ENCODE measurements around the gene GOSR1.
"Not testable (repeated sequence)": the region's sequence is repeated elsewhere in the genome, so short reads cannot be mapped to it uniquely, and the experiment has no call there.

GOSR1 gene

DNA sequence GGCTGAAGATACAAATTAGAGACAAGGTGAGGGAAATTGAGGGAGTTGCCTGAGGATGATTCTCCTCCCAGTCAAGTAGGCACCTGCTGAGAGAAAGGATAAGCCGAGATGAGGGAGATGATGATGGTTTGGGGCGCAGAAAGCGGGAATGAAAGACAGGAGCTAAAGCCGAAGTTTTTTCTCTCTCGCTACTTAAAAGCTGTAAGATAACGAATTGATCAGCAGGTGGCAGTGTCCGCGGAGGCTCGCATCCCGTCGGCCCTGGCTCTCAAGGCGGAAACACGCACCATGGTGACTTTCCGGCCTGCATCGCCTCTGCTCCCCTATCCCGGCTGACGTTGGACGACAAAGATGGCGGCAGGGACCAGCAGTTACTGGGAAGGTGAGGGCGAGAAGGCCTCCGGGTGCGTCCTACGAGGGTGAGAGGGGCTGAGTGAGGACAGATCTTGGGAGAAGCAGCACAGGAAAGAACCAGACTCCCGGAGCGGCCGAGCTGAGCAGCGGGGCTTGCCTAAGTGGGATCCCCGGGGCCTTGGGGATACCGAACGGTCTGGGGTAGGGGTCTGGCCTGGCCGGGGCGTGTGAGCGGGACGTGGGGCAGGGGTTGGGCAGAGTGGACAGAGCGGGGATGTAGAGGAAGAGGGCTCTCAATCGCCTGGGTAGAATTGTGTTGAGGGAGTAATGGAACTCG is at the start of gene GOSR1:
GOSR1 (plus strand) TSS at position 326 of the 691 bp plus-strand sequence; CDS start at position 352, 26 bp downstream.
- DNase-seq (ENCODE audit: low read depth), result peak; percentile 91

DNA sequence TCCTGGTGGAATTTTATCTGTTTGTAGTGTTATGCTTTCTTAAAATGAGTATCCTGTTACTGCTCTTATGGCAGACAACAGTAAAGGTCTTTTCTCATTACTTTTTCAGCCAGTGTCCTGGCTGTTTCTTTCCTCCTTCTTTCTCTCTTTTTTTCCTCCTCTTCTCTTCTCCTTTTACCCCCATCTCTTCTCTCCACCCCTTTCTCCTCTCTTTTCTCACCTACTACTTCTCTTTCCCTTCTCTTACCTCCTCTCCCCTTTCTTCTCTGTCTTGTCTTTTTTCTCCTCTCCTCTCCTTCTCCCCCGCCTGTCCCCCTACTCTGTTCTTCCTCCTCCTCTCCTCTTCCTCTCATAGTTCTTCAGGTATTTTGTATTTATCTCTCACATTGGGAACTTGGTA is 49.6 kb upstream of the GOSR1 start:
- no peak for DNase-seq (ENCODE audit: low read depth)

- DNase-seq (ENCODE audit: low read depth), result no peak
Measured at GRCh38 chr17:30429155-30429554, 48.1 kb upstream of the GOSR1 start.

DNA sequence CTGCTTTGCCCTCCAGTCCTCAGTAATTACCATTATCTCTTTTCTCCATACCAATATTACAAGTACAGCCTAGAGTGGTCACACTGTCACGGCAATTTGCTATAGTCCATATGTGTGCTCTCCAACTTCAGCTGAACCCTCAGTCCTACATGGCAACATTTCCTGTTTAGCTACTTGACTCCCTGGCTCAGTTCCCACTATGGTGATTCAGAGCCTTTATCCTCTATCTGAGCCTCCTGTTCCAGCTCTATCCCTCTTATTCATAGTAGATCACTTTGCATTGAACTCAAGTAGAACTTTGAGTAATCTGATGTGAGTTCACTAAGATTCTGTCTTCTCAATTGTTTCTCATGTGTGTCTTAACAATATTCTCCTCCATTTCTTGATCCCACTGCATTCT is 43.7 kb upstream of the GOSR1 start:
- no peak for DNase-seq (ENCODE audit: low read depth)

GRCh38 chr17:30436729-30437128 is 40.5 kb upstream of the GOSR1 start:
- no peak for DNase-seq (ENCODE audit: low read depth)

DNA sequence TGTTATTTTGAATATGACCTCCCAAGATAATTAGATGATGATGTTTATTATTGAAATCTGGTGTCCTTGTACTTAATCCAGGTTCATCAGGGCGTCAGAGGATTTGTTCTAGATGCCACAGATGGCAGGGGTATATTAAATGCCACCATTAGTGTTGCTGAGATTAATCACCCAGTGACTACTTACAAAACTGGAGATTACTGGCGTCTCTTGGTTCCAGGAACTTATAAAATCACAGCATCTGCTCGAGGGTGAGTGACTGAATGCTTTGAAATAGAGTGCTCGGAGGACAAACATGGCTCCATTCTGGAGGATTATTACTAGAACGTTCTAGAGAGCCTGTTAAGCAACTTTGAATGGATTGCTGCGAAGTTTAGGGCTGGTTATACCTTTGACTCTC is 33.5 kb upstream of the GOSR1 start:
- no peak for DNase-seq (ENCODE audit: low read depth)

GRCh38 chr17:30446640-30447039 is 30.6 kb upstream of the GOSR1 start:
- not testable (repeated sequence) for DNase-seq (ENCODE audit: low read depth)

DNA sequence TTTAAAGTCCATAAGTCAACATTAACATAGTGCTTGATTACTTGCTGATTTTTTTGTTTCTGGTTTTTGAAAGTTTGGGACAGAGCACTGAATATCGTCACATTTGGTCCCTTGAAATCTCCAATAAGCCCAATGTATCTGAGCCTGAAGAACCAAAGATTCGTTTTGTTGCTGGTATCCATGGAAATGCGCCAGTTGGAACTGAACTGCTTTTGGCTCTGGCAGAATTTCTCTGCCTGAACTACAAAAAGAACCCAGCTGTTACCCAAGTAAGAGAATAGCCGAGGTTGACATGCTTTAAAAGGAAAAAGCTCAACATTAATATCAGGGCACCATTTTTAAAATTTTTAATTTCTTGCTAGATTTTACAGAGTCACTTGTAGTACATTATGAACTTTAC is 27.7 kb upstream of the GOSR1 start:
- no peak for DNase-seq (ENCODE audit: low read depth)

GRCh38 chr17:30450125-30451027 is 26.8 kb upstream of the GOSR1 start:
- no peak for DNase-seq (ENCODE audit: low read depth)

DNA sequence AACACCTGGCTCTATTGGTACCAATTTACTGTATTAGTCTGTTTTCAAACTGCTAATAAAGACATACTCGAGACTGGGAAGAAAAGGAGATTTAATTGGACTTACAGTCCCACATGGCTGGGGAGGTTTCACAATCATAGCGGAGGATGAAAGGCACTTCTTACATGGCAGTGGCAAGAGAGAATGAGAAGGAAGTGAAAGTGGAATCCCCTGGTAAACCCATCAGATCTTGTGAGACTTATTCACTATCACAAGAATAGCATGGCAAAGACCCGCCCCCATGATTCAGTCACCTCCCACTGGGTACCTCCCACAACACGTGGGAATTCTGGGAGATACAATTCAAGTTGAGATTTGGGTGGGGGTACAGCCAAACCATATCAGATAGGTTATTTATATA is 22.6 kb upstream of the GOSR1 start:
- DNase-seq (ENCODE audit: low read depth), result no peak

DNA sequence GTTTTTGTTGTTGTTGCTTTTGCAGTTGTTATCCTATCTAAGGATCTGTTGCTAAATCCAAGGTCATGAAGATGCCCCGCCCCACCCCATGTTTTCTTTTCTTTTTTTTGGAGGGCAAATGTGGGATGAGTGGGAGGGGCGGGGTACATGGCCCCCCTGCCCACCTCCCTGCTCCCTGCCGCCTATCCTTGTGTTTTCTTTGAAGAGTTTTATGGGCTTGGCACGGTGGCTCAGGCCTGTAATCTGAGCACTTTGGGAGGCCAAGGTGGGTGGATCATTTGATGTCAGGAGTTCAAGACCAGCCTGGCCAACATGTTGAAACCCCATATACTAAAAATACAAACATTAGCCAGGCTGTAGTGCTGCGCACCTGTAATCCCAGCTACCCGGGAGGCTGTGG is 18.8 kb upstream of the GOSR1 start:
- no peak for DNase-seq (ENCODE audit: low read depth)

GRCh38 chr17:30458797-30459413 is 18.3 kb upstream of the GOSR1 start:
- DNase-seq (ENCODE audit: low read depth), result not testable (repeated sequence)

- no peak for DNase-seq (ENCODE audit: low read depth)
Measured at GRCh38 chr17:30468465-30468864, 8.7 kb upstream of the GOSR1 start.

GRCh38 chr17:30472238-30472890 is 4.8 kb upstream of the GOSR1 start:
- DNase-seq (ENCODE audit: low read depth), result no peak

GRCh38 chr17:30475206-30475605 is 2.0 kb upstream of the GOSR1 start:
- no peak for DNase-seq (ENCODE audit: low read depth)

DNA sequence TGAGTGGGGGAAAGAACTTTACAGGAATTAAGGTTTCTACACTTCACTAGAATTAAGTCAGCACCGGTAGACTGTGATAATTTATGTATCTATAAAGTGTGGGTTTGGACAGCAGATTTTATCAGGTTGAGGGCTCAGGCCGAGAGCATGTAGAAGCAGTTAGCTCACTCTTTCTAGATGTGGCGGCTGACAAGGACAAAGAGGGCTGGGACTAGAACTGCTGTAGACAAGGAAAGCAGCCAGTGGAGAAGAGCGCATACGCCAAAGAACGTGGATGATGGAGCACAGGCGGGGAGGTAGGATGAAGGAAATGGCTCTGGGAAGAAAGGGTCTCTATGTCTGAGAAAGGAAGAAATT is 504 bp upstream of the GOSR1 start:
- no peak for DNase-seq (ENCODE audit: low read depth)

- DNase-seq (ENCODE audit: low read depth), result no peak
Measured at GRCh38 chr17:30477774-30478115, 537 bp downstream of the GOSR1 start.

- no peak for DNase-seq (ENCODE audit: low read depth)
Measured at GRCh38 chr17:30482555-30482954, 5.3 kb downstream of the GOSR1 start.

DNA sequence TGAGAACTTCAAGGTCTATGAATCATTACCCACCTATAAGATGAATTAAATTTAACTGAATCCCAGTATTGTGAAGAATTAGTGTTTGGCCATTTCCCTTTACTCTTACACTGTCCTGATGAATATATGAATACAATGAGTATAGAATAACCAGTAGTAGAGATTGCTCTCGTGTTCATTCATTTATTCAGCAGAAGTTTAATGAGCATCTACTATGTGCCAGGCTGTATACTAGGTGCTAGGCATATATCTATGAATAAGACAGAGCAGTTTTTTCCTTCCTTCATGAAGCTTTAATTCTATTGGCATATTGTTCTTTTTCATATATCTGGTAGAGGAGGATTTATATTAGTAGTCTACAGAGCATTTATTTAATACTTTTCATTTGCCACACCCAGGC is 6.0 kb downstream of the GOSR1 start:
- no peak for DNase-seq (ENCODE audit: low read depth)

DNA sequence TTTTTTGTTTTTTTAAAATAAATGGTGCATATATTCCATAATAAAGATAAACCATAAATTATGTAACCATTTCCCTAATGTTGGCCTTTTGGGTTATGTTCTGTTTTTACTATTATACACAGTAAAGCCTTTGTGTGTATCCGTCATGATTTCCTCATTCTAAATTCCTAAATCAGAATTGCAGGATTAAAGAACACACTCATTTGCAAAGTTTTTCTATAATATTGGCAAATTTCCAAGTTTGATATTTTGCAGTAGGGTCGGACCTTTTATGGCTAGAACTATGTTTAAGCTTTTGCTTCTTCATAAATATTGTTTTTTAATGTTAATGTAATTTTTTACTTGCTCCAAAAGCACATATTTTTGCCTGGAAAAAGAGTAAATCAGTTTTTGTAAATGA is 16.6 kb downstream of the GOSR1 start:
- DNase-seq (ENCODE audit: low read depth), result no peak

DNA sequence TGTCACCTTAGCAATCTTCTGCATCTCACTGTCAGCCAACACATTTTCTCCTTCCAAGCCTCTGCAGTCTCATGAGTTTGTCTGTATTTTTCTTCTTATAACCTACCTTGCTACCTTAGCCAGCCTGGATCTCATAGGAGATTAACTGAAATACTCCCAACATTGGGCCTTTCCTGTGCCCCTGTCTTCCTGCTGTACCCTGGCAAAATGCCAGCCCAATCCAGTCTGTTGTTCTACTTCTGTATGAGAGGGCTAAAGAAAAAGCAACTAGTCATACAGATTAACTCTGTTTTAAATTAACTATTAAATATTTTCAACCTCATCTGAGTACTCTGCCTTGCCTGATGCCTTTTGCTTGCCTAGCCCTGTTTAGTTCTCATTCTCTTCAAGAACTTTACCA is 18.4 kb downstream of the GOSR1 start:
- DNase-seq (ENCODE audit: low read depth), result no peak

DNA sequence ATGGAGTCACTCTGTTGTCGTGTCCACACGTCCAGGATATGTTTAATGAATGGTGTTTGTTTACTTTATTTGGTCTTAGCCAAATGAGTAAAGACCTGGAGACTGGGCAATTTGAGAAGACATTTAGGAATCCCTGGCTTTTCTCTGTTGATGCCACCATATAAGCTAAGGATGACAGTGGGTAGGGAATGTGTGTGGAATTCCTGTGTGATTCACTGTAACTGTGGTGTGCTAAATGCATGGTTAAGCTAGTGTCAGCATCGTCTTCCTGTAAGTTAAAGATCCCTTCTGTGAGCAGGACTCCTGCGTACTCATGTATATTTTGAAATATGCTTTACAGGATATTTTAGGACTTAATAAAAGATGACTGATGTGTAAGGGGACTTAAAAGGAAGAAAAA is 26.4 kb downstream of the GOSR1 start:
- no peak for DNase-seq (ENCODE audit: low read depth)

Measured in stimulated activated CD8-positive, alpha-beta memory T cell treated with anti-CD3 and anti-CD28 coated beads, Interleukin-12 subunit alpha, Interleukin-12 subunit beta, amount 100 ng/mL, for 1 hour (primary cell).